Smooth muscle cell (in vitro differentiated cells): Measurements from ENCODE around the gene LIMK2. TPM values are rescaled to one million over a fixed set of nuclear protein-coding genes. Genes with fewer than 3 reads are reported as not detected.

Source experiments
- DNase-seq: peaks from one replicate; lab custom pipeline; 2025; ENCODE audit not compliant: unreplicated experiment; lab: John Stamatoyannopoulos, UW
- H2AFZ ChIP-seq: fragments of 200-600 bp; sonication (generic); 2 replicates; pipeline ENCODE4 v1.6.0; 2016; ENCODE audit warnings: antibody characterized with exemption, low read depth, mild to moderate bottlenecking
- H3F3A ChIP-seq: fragments of 200-600 bp; sonication (generic); 2 replicates; pipeline ENCODE4 v1.6.0; 2017; ENCODE audit warnings: antibody characterized with exemption, low read depth
- H3K27ac ChIP-seq: fragments of 200-600 bp; sonication (generic); 2 replicates; pipeline ENCODE4 v1.5.1; 2016; ENCODE audit warnings: low read depth, mild to moderate bottlenecking
- H3K27me3 ChIP-seq: fragments of 200-600 bp; sonication (generic); 2 replicates; pipeline ENCODE4 v1.6.1; 2016; ENCODE audit warnings: low read depth, mild to moderate bottlenecking
- H3K36me3 ChIP-seq: fragments of 200-600 bp; sonication (generic); 2 replicates; pipeline ENCODE4 v1.5.1; 2016; ENCODE audit warnings: low read depth
- H3K4me1 ChIP-seq: fragments of 200-600 bp; sonication (generic); 2 replicates; pipeline ENCODE4 v1.5.1; 2016; ENCODE audit warnings: low read depth
- H3K4me2 ChIP-seq: fragments of 200-600 bp; sonication (generic); 2 replicates; pipeline ENCODE4 v1.6.0; 2016; ENCODE audit warnings: mild to moderate bottlenecking
- H3K4me3 ChIP-seq: fragments of 200-600 bp; sonication (generic); 2 replicates; pipeline ENCODE4 v1.5.1; 2016; ENCODE audit warnings: mild to moderate bottlenecking
- H3K79me2 ChIP-seq: fragments of 200-600 bp; sonication (generic); 2 replicates; pipeline ENCODE4 v1.6.0; 2016; ENCODE audit warnings: low read depth, mild to moderate bottlenecking
- H3K9ac ChIP-seq: fragments of 200-600 bp; sonication (generic); 2 replicates; pipeline ENCODE4 v1.6.0; 2016; ENCODE audit warnings: low read depth
- H3K9me3 ChIP-seq: fragments of 200-600 bp; sonication (generic); replicated peaks from 2 replicates; pipeline ENCODE4 v1.5.1; 2016; ENCODE audit warnings: low read depth
- H4K20me1 ChIP-seq: fragments of 200-600 bp; sonication (generic); 2 replicates; pipeline ENCODE4 v1.6.0; 2016; ENCODE audit warnings: low read depth
- WGBS: methylation state at CpG from one replicate; pipeline ENCODE4 v1.1.7; 2016; ENCODE audit warnings: low lambda C conversion rate; 5-methylcytosine and 5-hydroxymethylcytosine counted together
- polyA plus RNA-seq: library from polyadenylated mRNA; unstranded; fragments of >200 nt; fragmentation: Nextera tagmentation; extraction: Ambion mirVana; gene quantifications from 2 replicates; pipeline ENCODE4 v1.2.1, GENCODE V29; 2016
- total RNA-seq: library from RNA; depleted of rRNA; stranded (reverse); fragments of >200 nt; gene quantifications from 2 replicates; pipeline ENCODE4 v1.2.3, GENCODE V29; 2014
- TF ChIP-seq, protein P1 (sequence below): fragments of 200-600 bp; sonication (generic); IDR thresholded peaks from 2 replicates; pipeline ENCODE4 v1.5.1; 2017; ENCODE audit warnings: borderline replicate concordance, mild to moderate bottlenecking, antibody characterized with exemption; ENCODE audit not compliant: insufficient read depth, poor library complexity, severe bottlenecking

Gene LIMK2
- total and polyA plus RNA-seq, 2 experiments from 2014 or later: 85.7 to 126 TPM

DNA sequence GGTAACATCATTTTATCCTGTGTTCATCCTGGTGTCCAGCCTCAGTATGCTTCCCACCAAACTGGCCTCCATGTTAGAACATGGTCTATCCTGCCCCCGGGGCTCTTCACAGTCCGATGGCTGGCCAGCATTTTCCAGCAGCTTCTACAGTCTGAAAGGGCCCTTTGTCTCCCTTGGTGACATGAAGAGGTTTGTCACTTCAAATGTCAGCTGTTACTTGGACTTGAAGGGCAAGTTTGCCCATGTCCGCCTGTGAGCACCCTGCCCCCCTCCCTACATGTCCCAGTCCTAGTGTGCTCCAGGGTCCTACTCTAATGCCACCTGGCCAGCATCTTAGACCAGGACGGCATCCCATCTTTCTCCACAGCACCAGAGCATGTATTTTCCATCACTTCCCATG is 109.3 kb downstream of the LIMK2 start:
- Histone ChIP-seq H3K27ac (no peak overlapping the region), H3F3A (no peaks in the 10 kb centered on the region), H3K79me2 (no peaks in the 10 kb centered on the region), H4K20me1 (no peaks in the 10 kb centered on the region), H3K9me3 (no peaks in the 10 kb centered on the region), H3K9ac (no peak overlapping the region), H3K36me3 (no peaks in the 10 kb centered on the region), H3K4me3 (no peak overlapping the region), H3K27me3 (no peaks in the 10 kb centered on the region), H3K4me1 (no peaks in the 10 kb centered on the region), H3K4me2 (no peak overlapping the region), H2AFZ (no peak overlapping the region)
- TF ChIP-seq, protein P1, sequence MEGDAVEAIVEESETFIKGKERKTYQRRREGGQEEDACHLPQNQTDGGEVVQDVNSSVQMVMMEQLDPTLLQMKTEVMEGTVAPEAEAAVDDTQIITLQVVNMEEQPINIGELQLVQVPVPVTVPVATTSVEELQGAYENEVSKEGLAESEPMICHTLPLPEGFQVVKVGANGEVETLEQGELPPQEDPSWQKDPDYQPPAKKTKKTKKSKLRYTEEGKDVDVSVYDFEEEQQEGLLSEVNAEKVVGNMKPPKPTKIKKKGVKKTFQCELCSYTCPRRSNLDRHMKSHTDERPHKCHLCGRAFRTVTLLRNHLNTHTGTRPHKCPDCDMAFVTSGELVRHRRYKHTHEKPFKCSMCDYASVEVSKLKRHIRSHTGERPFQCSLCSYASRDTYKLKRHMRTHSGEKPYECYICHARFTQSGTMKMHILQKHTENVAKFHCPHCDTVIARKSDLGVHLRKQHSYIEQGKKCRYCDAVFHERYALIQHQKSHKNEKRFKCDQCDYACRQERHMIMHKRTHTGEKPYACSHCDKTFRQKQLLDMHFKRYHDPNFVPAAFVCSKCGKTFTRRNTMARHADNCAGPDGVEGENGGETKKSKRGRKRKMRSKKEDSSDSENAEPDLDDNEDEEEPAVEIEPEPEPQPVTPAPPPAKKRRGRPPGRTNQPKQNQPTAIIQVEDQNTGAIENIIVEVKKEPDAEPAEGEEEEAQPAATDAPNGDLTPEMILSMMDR: no peak
- DNase-seq: no peak
- WGBS: 85% methylated on average over 4 of the region's 4 CpGs

DNA sequence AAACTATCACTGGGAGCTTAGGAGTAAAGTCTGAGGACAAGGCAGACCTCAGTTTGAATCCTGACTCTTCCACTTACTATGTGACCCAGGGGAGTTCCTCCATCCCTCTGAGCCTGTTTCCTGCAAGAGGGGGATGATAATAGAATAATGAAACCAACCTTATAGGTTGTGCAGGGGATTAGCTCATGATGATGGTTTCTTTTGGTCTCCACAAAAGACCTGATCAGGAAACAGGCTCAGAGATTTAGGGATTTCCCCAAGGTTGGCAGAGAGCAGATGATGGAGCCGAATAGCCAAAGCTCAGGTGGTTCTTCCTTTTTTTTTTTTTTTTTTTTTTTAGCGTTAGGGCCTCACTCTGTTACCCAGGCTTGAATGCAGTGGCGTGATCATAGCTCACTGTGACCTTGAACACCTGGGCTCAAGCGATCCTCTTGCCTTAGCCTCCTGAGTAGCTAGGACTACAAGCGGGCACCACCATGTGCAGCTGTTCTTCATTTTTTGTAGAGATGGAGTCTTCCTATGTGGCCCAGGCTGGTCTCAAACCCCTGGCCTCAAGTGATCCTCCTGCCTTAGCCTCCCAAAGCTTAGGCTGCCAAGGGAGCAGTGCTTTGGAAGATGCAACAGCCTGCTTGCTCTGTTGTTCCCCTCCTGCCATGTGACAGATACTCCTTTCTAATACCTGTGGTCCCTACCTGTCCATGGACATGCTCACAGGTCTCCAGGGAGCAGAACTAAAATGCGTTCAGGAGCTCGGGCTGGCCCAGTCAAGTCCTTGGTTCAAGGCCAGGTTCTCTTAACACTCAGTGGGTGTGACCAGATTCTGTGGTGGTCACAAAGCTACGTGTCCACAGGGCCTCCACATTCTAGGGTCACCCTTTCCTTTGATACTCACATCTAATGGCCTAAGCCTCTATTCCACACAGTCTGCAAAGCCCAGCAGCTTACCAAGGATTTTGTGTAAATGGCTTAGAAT is 111.8 kb downstream of the LIMK2 start:
- H3K27ac ChIP-seq: no peak overlapping the region

DNA sequence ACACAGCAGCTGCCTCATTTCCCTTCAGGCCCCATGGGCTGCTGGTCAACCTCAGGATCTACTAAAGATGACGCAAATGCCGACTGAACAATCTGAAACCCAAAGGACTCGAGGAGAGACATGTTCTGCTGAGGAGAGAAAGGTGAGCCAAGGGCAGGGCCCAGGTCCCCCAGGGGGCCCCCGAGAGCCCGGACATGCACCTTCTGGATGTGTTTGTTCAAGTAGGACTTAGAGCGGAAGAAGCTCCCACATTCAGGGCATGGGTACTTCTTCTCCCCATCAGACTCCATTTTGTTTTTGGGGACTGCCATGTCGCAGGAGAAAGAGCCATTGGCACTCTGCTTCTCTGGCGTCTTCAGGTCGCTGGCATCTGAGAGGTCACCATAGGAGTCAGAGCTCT is 114.8 kb downstream of the LIMK2 start:
- 98% methylated on average over 9 of the region's 9 CpGs for WGBS
- Histone ChIP-seq H3K4me1 (no peaks in the 10 kb centered on the region), H3K79me2 (no peaks in the 10 kb centered on the region), H3K4me3 (no peak overlapping the region), H4K20me1 (peaks cover 36% of the 10 kb centered on the region), H2AFZ (no peak overlapping the region), H3K9me3 (no peaks in the 10 kb centered on the region), H3K27ac (no peak overlapping the region), H3K27me3 (no peaks in the 10 kb centered on the region), H3K9ac (no peak overlapping the region), H3K4me2 (no peak overlapping the region), H3K36me3 (no peaks in the 10 kb centered on the region), H3F3A (no peaks in the 10 kb centered on the region)
- DNase-seq: no peak
- TF ChIP-seq, protein P1: no peak

More for the DNA sequence above, 111.8 kb downstream of the LIMK2 start:
- Histone ChIP-seq H3K36me3 (no peaks in the 10 kb centered on the region), H3K4me3 (no peak overlapping the region), H2AFZ (no peak overlapping the region), H4K20me1 (peaks cover 16% of the 10 kb centered on the region), H3F3A (no peaks in the 10 kb centered on the region), H3K79me2 (no peaks in the 10 kb centered on the region), H3K9ac (no peak overlapping the region), H3K27me3 (no peaks in the 10 kb centered on the region), H3K4me2 (no peak overlapping the region), H3K9me3 (no peaks in the 10 kb centered on the region), H3K4me1 (no peaks in the 10 kb centered on the region)
- 97% methylated on average over 8 of the region's 8 CpGs for WGBS
- TF ChIP-seq, protein P1: no peak
- no peak for DNase-seq
